ENCODE measurements around the gene KDM5A. TPM values are rescaled to one million over a fixed set of nuclear protein-coding genes. Genes with fewer than 3 reads are reported as not detected.

Gene KDM5A
- polyA plus RNA-seq, 1 of the 3 experiments (the other 2 are of a cell fraction): 6.2 TPM

DNA sequence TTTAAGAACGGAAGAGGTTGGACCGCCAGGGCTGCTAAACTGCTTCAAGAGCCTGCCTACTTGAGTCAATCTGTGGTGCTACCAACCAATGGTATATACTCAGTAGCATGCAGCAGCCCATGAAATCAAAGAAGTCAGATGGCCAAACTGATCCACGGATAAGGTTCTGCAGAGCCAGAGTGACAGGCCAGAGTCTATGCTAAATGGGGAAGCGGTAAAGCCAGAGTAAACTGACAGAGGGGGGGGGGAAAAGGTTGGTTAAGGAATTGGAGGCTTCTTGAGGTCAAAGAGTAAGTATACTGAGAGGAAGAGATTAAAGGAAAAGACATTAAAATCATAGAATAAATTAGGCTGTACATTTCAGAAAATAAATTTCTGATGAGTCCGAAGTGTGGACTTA lies 111.1 kb downstream of the KDM5A start:
- WGBS (ENCODE audit: low lambda C conversion rate): 97% methylated on average over 5 of the region's 5 CpGs
- no peak overlapping the region for H3K9ac ChIP-seq
- POLR2A ChIA-PET: no interaction called here

DNA sequence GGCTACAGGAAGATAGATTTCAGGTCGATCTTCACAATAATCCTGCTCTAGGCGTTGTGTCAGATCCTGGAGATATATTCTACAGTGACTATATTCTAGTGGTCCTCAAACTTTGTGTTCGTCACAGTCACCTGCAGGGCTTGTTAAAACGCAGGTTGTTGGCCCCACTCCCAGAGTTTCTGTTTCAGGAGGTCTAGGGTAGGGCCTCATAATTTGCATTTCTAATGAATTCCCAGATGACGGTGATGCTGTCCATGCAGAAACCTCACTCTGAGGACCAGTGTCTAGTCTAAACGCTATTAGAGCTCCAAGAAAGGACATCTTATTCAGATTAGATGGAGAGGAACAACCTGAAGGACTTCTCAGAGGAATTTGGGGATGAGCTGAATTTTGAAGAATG lies 113.3 kb downstream of the KDM5A start:
- Histone ChIP-seq H3K9me3 (no peaks in the 10 kb centered on the region), H3K27ac (ENCODE audit: low read depth in 2 of 2, low read length in 1 of 2) (no peak overlapping the region), H3K9ac (no peak overlapping the region), H2AFZ (ENCODE audit: low read depth) (no peak overlapping the region), H3K4me3 (ENCODE audit: low read depth in 2 of 2, low read length in 1 of 2) (no peak overlapping the region), H4K20me1 (ENCODE audit: insufficient read depth) (no peaks in the 10 kb centered on the region), H3K27me3 (ENCODE audit: insufficient read depth) (no peaks in the 10 kb centered on the region), H3K79me2 (ENCODE audit: insufficient read depth) (no peaks in the 10 kb centered on the region), H3K4me2 (no peak overlapping the region), H3F3A (replicated peaks; ENCODE audit: insufficient read depth) (no peaks in the 10 kb centered on the region), H3K4me1 (ENCODE audit: control insufficient read depth in 1 of 2, insufficient read depth in 2 of 2, low read depth in 1 of 2, low read length in 1 of 2) (no peaks in the 10 kb centered on the region), H3K36me3 (replicated peaks in 1 of 2; ENCODE audit: control insufficient read depth in 1 of 2, insufficient read depth in 2 of 2, low read length in 1 of 2) (peaks cover 16 to 18% of the 10 kb centered on the region in 2 experiments), H3K9me2 (no peaks in the 10 kb centered on the region)
- no peak for DNase-seq
- ChIA-PET CTCF (interaction anchor here (0.8 to 2.2 kb wide), 3 partner anchors 9 to 167 kb away, joined by 3 to 11 read pairs (median 4); no protein-coding TSS in a partner anchor), POLR2A (interaction anchor here (0.7 kb wide), 1 partner anchor 25 kb away, joined by 3 read pairs; no protein-coding TSS in a partner anchor)
- TF ChIP-seq RCOR1 (IDR thresholded peaks at IDR 0.05; ENCODE audit: low read length) (no peak), MEF2A (IDR thresholded peaks at IDR 0.05; ENCODE audit: borderline replicate concordance, low read depth) (no peak), TCF12 (IDR thresholded peaks at IDR 0.05) (no peak), NRF1 (IDR thresholded peaks at IDR 0.05; ENCODE audit: low read depth, low read length) (no peak), ELF1 (IDR thresholded peaks at IDR 0.05) (no peak), EP300 (IDR thresholded peaks at IDR 0.05; ENCODE audit: borderline replicate concordance in 1 of 2, low read depth in 1 of 2, low read length in 1 of 2) (no peak), MXI1 (IDR thresholded peaks at IDR 0.05; ENCODE audit: low read depth, low read length) (no peak), SIN3A (IDR thresholded peaks at IDR 0.05; ENCODE audit: borderline replicate concordance, low read depth, low read length) (no peak), GATA2 (CRISPR knock-in tag; IDR thresholded peaks at IDR 0.05) (no peak), RAD21 (IDR thresholded peaks at IDR 0.05; ENCODE audit: low read length) (no peak)
- TF ChIP-seq, protein P1, sequence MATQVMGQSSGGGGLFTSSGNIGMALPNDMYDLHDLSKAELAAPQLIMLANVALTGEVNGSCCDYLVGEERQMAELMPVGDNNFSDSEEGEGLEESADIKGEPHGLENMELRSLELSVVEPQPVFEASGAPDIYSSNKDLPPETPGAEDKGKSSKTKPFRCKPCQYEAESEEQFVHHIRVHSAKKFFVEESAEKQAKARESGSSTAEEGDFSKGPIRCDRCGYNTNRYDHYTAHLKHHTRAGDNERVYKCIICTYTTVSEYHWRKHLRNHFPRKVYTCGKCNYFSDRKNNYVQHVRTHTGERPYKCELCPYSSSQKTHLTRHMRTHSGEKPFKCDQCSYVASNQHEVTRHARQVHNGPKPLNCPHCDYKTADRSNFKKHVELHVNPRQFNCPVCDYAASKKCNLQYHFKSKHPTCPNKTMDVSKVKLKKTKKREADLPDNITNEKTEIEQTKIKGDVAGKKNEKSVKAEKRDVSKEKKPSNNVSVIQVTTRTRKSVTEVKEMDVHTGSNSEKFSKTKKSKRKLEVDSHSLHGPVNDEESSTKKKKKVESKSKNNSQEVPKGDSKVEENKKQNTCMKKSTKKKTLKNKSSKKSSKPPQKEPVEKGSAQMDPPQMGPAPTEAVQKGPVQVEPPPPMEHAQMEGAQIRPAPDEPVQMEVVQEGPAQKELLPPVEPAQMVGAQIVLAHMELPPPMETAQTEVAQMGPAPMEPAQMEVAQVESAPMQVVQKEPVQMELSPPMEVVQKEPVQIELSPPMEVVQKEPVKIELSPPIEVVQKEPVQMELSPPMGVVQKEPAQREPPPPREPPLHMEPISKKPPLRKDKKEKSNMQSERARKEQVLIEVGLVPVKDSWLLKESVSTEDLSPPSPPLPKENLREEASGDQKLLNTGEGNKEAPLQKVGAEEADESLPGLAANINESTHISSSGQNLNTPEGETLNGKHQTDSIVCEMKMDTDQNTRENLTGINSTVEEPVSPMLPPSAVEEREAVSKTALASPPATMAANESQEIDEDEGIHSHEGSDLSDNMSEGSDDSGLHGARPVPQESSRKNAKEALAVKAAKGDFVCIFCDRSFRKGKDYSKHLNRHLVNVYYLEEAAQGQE (IDR thresholded peaks at IDR 0.05; ENCODE audit: low read depth, low read length): no peak
- 84% methylated on average over 6 of the region's 6 CpGs for WGBS (ENCODE audit: low lambda C conversion rate)

More for the DNA sequence above, 111.1 kb downstream of the KDM5A start:
- H3K27me3 ChIP-seq (ENCODE audit: insufficient read depth): no peaks in the 10 kb centered on the region
- no peak overlapping the region for H3K4me2 ChIP-seq
- no peaks in the 10 kb centered on the region for H3K9me2 ChIP-seq
- CTCF ChIA-PET: interaction anchor here (0.7 kb wide), 1 partner anchor 154 kb away, joined by 3 read pairs; no protein-coding TSS in a partner anchor
- H2AFZ ChIP-seq (ENCODE audit: low read depth): no peak overlapping the region
- H4K20me1 ChIP-seq (ENCODE audit: insufficient read depth): no peaks in the 10 kb centered on the region
- no peak for TF ChIP-seq MAX (IDR thresholded peaks at IDR 0.05; ENCODE audit: low read depth)
- TF ChIP-seq YY1 (IDR thresholded peaks at IDR 0.05; ENCODE audit: low read depth): no peak
- TF ChIP-seq GABPA (IDR thresholded peaks at IDR 0.05; ENCODE audit: low read depth): no peak
- TF ChIP-seq RFX5 (IDR thresholded peaks at IDR 0.05; ENCODE audit: low read length): no peak
- TF ChIP-seq, protein P2, sequence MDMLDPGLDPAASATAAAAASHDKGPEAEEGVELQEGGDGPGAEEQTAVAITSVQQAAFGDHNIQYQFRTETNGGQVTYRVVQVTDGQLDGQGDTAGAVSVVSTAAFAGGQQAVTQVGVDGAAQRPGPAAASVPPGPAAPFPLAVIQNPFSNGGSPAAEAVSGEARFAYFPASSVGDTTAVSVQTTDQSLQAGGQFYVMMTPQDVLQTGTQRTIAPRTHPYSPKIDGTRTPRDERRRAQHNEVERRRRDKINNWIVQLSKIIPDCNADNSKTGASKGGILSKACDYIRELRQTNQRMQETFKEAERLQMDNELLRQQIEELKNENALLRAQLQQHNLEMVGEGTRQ (IDR thresholded peaks at IDR 0.05; ENCODE audit: borderline replicate concordance, low read depth, low read length): no peak
- no peak for TF ChIP-seq POLR2AphosphoS5 (IDR thresholded peaks at IDR 0.05; ENCODE audit: low read depth, low read length)
- TF ChIP-seq RXRA (IDR thresholded peaks at IDR 0.05; ENCODE audit: borderline replicate concordance, low read depth): no peak
- no peak for TF ChIP-seq TCF12 (IDR thresholded peaks at IDR 0.05)
- TF ChIP-seq NRF1 (IDR thresholded peaks at IDR 0.05; ENCODE audit: low read depth, low read length): no peak
- no peak for TF ChIP-seq JUND (IDR thresholded peaks at IDR 0.05)
- no peak for TF ChIP-seq SMC3 (IDR thresholded peaks at IDR 0.05; ENCODE audit: low read depth, low read length)
- TF ChIP-seq SIN3A (IDR thresholded peaks at IDR 0.05; ENCODE audit: borderline replicate concordance, low read depth, low read length): no peak
- no peak for TF ChIP-seq ELF1 (IDR thresholded peaks at IDR 0.05)
- no peak for TF ChIP-seq GATA2 (CRISPR knock-in tag; IDR thresholded peaks at IDR 0.05)
- no peaks in the 10 kb centered on the region for H3K4me1 ChIP-seq (ENCODE audit: control insufficient read depth in 1 of 2, insufficient read depth in 2 of 2, low read depth in 1 of 2, low read length in 1 of 2)
- no peaks in the 10 kb centered on the region for H3F3A ChIP-seq (replicated peaks; ENCODE audit: insufficient read depth)
- H3K79me2 ChIP-seq (ENCODE audit: insufficient read depth): no peaks in the 10 kb centered on the region
- no peak overlapping the region for H3K27ac ChIP-seq (ENCODE audit: low read depth in 2 of 2, low read length in 1 of 2)
- peaks cover 29 to 31% of the 10 kb centered on the region in 2 experiments for H3K36me3 ChIP-seq (replicated peaks in 1 of 2; ENCODE audit: control insufficient read depth in 1 of 2, insufficient read depth in 2 of 2, low read length in 1 of 2)
- H3K4me3 ChIP-seq (ENCODE audit: low read depth in 2 of 2, low read length in 1 of 2): no peak overlapping the region
- H3K9me3 ChIP-seq: no peaks in the 10 kb centered on the region
- no peak for DNase-seq
